HG02610 (cell line): ENCODE measurements around the gene CHRNE.
"Not testable (repeated sequence)": the region's sequence is repeated elsewhere in the genome, so short reads cannot be mapped to it uniquely, and the experiment has no call there.

ENCODE experiments used
- ATAC-seq: cut with Tn5 transposase; IDR thresholded peaks from one replicate; pipeline ENCODE4 v1.9.1; 2021; ENCODE audit warnings: mild to moderate bottlenecking, moderate library complexity; ENCODE audit not compliant: unreplicated experiment

Gene CHRNE

DNA sequence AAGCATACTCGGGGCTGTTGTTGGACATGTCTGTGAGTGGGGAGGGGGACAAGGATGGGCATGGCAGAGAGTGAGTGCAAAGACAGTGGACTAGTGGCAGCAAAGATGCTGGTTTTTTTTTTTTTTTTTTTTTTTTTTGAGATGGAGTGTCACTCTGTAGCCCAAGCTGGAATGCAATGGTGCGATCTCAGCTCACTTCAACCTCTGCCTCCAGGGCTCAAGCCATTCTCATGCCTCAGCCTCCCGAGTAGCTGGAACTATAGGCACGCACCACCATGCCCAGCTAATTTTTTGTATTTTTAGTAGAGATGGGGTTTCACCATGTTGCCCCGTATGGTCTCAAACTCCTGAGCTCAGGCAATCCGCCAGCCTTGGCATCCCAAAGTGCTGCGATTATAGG, 45.6 kb downstream of the CHRNE start:
- not testable (repeated sequence) for ATAC-seq

DNA sequence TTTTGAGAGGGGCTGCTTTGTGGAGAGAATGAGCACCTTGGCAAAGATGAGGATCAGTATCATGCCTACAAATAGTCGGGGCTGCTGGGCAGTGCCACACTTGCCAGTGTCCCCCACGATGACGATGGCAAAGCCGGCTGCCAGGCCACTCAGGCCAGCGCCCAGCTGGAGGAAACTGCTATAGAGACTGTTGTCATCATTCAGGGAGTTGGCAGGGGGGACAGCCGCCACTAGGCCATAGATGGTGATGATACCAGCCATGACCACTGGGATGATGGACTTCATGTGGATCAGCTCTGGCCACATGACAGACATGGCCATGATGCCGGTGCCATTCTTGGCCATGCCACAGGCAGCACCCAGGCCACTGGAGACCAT, 46.0 kb downstream of the CHRNE start:
- ATAC-seq = no peak

DNA sequence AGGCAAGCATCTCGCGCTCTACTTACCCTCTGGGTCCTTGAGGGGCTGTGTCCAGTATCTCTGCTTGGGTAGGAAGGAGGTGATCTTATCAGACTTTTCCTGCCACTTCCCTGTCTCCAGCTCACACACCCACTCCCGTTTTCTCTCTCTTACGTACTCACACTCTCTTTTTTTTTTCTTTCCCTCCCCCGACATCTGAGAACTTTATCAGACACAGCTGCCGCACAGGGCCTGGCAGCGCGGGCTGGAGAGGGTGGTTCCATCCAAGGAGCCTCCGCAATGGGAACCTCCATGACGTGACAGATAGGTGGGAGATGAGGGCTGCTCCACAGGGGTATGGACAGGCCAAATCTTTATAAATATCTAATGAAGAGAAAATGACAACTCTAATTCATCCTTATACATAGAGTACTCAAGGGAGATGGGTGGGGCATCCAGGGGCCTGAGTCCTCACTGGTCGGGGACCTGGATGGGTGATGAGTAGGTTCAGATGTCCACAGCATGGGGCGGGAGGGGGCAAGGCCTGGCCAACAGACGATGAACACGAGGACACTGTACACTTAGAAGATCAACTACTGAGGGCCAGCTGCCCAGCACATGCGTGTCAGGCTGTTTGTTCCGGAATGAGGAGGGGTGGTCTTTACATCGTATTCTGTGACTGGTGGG, 46.5 kb downstream of the CHRNE start:
- ATAC-seq = no peak

DNA sequence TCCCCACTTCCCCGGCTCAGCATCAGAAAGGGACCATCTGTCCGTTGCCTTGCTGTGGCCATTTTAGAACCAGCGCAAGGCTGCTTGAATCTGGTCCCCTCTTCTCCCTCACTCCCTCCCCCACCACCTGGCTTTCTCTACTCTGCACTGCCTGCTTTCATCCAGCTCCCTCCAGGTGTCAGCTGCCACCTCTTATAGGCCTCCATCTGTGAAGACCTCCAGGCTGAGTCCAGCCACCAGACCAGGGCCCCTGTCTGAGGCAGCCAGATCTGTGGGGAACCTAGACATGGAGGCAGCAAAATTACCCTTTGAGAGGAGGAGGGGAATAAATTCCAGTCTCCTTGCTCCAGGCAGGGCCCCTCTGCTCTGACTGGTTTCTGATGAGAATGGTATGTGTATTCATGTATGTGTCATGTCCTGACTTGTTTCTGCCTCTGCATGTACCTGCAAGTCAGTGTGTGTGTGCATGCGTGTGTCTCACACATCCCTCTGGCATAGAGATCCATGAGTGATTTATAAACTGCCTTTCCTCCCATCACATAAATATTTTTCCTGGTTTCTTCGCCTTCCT, 48.7 kb downstream of the CHRNE start:
- ATAC-seq = no peak

DNA sequence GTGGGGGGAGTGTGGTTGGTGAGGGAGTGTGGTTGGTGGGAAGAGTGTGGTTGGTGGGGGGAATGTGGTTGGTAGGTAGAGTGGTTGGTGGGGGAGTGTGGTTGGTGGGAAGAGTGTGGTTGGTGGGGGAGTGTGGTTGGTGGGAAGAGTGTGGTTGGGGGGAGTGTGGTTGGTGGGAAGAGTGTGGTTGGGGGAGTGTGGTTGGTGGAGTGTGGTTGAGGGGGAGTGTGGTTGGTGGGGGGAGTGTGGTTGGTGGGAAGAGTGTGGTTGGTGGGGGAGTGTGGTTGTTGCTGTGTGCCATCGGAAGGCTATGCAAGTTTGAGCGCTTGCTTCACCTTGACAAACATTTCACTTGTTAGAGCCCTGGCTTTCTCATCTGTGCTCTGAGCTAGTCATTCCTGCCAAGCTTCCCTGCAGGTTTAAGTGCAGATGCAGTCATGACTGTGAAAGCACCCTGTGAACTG, 49.7 kb downstream of the CHRNE start:
- ATAC-seq = no peak

DNA sequence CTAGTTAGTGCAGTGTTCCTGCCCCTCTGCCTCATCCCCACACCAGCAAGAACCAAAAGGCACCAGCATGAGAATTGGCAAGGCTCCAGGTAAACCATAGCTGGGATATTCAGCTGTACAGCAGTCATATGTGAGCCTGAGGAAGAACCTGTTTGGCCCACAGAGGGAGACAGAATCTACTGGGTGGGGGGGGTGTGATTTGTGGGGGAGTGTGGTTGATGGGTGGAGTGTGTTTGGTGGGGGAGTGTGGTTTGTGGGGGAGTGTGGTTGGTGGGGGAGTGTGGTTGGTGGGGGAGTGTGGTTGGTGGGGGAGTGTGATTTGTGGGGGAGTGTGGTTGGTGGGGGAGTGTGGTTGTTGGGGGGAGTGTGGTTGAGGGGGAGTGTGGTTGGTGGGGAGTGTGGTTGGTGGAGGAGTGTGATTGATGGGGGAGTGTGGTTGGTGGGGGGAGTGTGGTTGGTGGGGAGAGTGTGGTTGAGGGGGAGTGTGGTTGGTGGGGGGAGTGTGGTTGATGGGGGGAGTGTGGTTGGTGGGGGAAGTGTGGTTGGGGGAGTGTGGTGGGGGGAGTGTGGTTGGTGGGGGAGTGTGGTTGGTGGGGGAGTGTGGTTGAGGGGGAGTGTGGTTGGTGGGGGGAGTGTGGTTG, 50.2 kb downstream of the CHRNE start:
- no peak for ATAC-seq

DNA sequence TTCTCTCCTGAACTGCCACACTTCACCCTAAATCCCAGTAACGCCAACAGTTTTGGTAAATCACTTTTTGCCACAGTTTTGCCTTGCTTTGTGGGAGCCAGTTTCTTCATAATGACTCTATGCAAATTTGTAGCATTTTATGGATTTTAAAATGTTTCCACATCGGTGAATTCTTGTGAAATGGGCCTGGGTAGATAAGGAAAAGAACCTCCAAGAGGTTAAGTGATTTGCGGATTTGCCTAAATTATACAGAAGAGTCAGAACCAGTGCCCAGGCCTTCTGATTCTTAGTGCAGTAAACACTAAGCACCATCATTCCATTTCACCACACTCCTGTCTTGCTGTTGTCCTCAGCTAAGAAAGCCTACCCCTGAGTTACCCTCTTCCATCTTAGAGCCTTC, 51.8 kb downstream of the CHRNE start:
- no peak for ATAC-seq

DNA sequence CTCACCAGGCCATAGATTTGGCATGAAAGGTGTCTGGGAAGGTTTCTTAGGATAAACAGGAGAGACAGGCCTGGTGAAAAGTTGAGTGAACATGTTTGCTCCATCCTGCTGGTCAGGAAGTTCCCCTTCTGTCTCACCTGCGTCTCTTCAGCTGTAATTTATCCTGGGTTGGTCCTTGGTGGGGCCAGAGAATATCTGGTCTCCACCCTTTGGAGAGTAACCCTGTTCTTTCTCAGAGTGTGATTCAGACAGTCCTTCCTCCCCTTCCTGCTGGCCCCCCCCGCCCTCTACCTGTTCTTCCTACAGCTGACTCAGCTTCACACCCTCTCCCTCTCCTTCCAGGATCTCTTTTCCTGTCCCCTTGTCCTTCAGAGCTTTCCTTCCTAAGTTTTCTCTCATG, 52.7 kb downstream of the CHRNE start:
- ATAC-seq = no peak

DNA sequence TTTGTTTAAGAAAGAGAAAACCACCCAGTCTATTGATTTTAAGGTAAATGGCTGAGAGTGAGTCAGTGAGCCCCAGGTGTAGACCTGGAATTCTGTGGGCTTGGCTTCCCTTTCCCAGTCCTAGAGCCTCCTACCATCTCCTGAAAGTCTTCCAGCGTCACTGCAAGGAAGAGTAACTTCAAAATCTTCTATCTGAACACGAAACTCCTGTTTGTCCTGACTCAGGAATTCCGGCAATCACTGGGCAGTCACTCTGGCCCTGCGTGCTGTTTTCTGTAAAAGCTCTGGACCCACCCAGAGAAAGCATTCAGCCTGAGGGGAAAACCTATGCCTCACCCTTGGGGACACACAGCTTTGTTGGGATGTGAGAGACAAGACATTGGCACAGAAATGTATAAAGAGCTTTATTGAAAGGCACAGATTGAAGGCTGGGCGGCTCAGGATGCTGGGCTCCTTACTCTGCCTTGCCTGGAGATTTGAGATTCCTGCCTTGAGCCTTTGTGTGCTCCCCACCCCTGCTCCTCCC, 53.8 kb downstream of the CHRNE start:
- ATAC-seq = no peak
